ENCODE results near the gene OIP5.

OIP5 gene

GRCh38 chr15:41259546-41260189, 72.7 kb downstream of the OIP5 start:
- no peak for DNase-seq (ENCODE audit: extremely low read depth, low read depth)
- H3K4me3 ChIP-seq (replicated peaks; ENCODE audit: low read depth, low read length), result no peak overlapping the region
- TF ChIP-seq, protein P1, sequence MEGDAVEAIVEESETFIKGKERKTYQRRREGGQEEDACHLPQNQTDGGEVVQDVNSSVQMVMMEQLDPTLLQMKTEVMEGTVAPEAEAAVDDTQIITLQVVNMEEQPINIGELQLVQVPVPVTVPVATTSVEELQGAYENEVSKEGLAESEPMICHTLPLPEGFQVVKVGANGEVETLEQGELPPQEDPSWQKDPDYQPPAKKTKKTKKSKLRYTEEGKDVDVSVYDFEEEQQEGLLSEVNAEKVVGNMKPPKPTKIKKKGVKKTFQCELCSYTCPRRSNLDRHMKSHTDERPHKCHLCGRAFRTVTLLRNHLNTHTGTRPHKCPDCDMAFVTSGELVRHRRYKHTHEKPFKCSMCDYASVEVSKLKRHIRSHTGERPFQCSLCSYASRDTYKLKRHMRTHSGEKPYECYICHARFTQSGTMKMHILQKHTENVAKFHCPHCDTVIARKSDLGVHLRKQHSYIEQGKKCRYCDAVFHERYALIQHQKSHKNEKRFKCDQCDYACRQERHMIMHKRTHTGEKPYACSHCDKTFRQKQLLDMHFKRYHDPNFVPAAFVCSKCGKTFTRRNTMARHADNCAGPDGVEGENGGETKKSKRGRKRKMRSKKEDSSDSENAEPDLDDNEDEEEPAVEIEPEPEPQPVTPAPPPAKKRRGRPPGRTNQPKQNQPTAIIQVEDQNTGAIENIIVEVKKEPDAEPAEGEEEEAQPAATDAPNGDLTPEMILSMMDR (IDR thresholded peaks at IDR 0.05; ENCODE audit: low read depth, low read length, missing control alignments), result no peak
